SK-N-SH (cell line): ENCODE data around the gene PCDHGB4. TPM values are rescaled to one million over a fixed set of nuclear protein-coding genes. Genes with fewer than 3 reads are reported as not detected.

Experiments used
- CTCF ChIA-PET: fragments of 300-600, 350-600 bp; formaldehyde crosslinking; extraction: SDS; loops from one replicate; lab custom pipeline; 2021; lab: Yijun Ruan, JAX
- POLR2A ChIA-PET: fragments of 350-600 bp; sonication (Branson Sonifier 250); formaldehyde crosslinking; extraction: SDS; loops from one replicate; lab custom pipeline; 2020; ENCODE audit warnings: antibody characterized with exemption, inconsistent platforms; lab: Yijun Ruan, JAX
- DNase-seq: peaks from one replicate; pipeline ENCODE4 v3.0.0; 2012
- H2AFZ ChIP-seq: fragments of 200-600 bp; sonication (generic); 2 replicates; pipeline ENCODE4 v1.8.1; 2016; ENCODE audit warnings: antibody characterized with exemption, mild to moderate bottlenecking, low read depth
- H3F3A ChIP-seq: fragments of 200-600 bp; sonication (generic); replicated peaks from 2 replicates; pipeline ENCODE3; 2016; ENCODE audit warnings: antibody characterized with exemption, mild to moderate bottlenecking; ENCODE audit not compliant: insufficient read depth
- H3K27ac ChIP-seq, 2 experiments: fragments of 200-500 bp in 1 of 2; fragments of 200-600 bp in 1 of 2; sonication (Bioruptor generic) in 1 of 2; sonication (generic), shearing (Covaris generic) in 1 of 2; 2 replicates each; pipeline versions ENCODE4 v1.5.1 to v1.6.1; 2014 to 2016; ENCODE audit warnings: low read depth in 2 of 2, inconsistent platforms in 1 of 2, low read length in 1 of 2, mild to moderate bottlenecking in 1 of 2, mixed read lengths in 1 of 2
- H3K27me3 ChIP-seq: fragments of 200-600 bp; sonication (generic), shearing (Covaris generic); 2 replicates; pipeline ENCODE4 v1.6.1; 2016; ENCODE audit warnings: mixed run types; ENCODE audit not compliant: insufficient read depth
- H3K36me3 ChIP-seq, 2 experiments: fragments of 200-500 bp in 1 of 2; fragments of 200-600 bp in 1 of 2; sonication (Bioruptor generic) in 1 of 2; sonication (generic) in 1 of 2; replicated peaks in 1 of 2; 2 replicates each; pipeline versions ENCODE3 to v1.5.1; 2014 to 2016; ENCODE audit warnings: low read length in 1 of 2, mild to moderate bottlenecking in 1 of 2; ENCODE audit not compliant: insufficient read depth in 2 of 2, control insufficient read depth in 1 of 2
- H3K4me1 ChIP-seq, 2 experiments: fragments of 200-500 bp in 1 of 2; fragments of 200-600 bp in 1 of 2; sonication (Bioruptor generic) in 1 of 2; sonication (generic), shearing (Covaris generic) in 1 of 2; 2 replicates each; pipeline versions ENCODE4 v1.5.1 to v1.6.1; 2014 to 2016; ENCODE audit warnings: low read depth in 1 of 2, low read length in 1 of 2, mixed run types in 1 of 2; ENCODE audit not compliant: insufficient read depth in 2 of 2, control insufficient read depth in 1 of 2
- H3K4me2 ChIP-seq: fragments of 200-600 bp; sonication (generic), shearing (Covaris generic); 2 replicates; pipeline ENCODE4 v1.6.1; 2017; ENCODE audit warnings: mixed run types
- H3K4me3 ChIP-seq, 2 experiments: fragments of 200-500 bp in 1 of 2; fragments of 200-600 bp in 1 of 2; sonication (Bioruptor generic) in 1 of 2; sonication (generic), shearing (Covaris generic) in 1 of 2; 2 replicates each; pipeline versions ENCODE4 v1.5.1 to v1.8.1; 2014 to 2016; ENCODE audit warnings: low read depth in 2 of 2, inconsistent platforms in 1 of 2, low read length in 1 of 2, mild to moderate bottlenecking in 1 of 2, mixed read lengths in 1 of 2, moderate library complexity in 1 of 2
- H3K79me2 ChIP-seq: fragments of 200-600 bp; sonication (generic); 2 replicates; pipeline ENCODE4 v1.8.1; 2017; ENCODE audit warnings: mild to moderate bottlenecking; ENCODE audit not compliant: insufficient read depth
- H3K9ac ChIP-seq: fragments of 200-600 bp; sonication (generic); 2 replicates; pipeline ENCODE4 v1.6.1; 2017; ENCODE audit warnings: mixed run types
- H3K9me2 ChIP-seq: fragments of 200-600 bp; sonication (generic); 2 replicates; pipeline ENCODE4 v1.6.1; 2017; ENCODE audit warnings: mixed run types
- H3K9me3 ChIP-seq: fragments of 200-600 bp; sonication (generic); 2 replicates; pipeline ENCODE4 v1.6.1; 2017; ENCODE audit warnings: mixed run types, mild to moderate bottlenecking, moderate library complexity
- H4K20me1 ChIP-seq: fragments of 200-600 bp; sonication (generic); 2 replicates; pipeline ENCODE4 v1.6.1; 2017; ENCODE audit warnings: mild to moderate bottlenecking, mixed run types; ENCODE audit not compliant: insufficient read depth
- CTCF ChIP-seq: fragments of 200-600 bp; sonication (generic); IDR thresholded peaks from 2 replicates; pipeline ENCODE4 v1.6.1; 2017; ENCODE audit warnings: antibody characterized with exemption, mild to moderate bottlenecking, moderate library complexity
- ELF1 ChIP-seq: IDR thresholded peaks from 2 replicates; pipeline ENCODE4 v1.4.0; 2012
- EZH2phosphoT487 ChIP-seq: fragments of 200-600 bp; sonication (generic); IDR thresholded peaks from 2 replicates; pipeline ENCODE4 v1.6.1; 2017; ENCODE audit warnings: low read depth, mixed run types, mild to moderate bottlenecking, antibody characterized with exemption, moderate library complexity, borderline replicate concordance
- IRF3 ChIP-seq: fragments of 150-350 bp; IDR thresholded peaks from 2 replicates; pipeline ENCODE4 v1.6.1; 2016; ENCODE audit warnings: mild to moderate bottlenecking, low read depth, low read length
- MAX ChIP-seq: IDR thresholded peaks from 2 replicates; pipeline ENCODE4 v1.4.0; 2012; ENCODE audit warnings: low read depth
- NFIC ChIP-seq: IDR thresholded peaks from 2 replicates; pipeline ENCODE4 v1.4.0; 2012; ENCODE audit warnings: borderline replicate concordance
- RAD21 ChIP-seq: IDR thresholded peaks from 2 replicates; pipeline ENCODE4 v1.6.1; 2012; ENCODE audit warnings: mild to moderate bottlenecking, low read length
- RXRA ChIP-seq: IDR thresholded peaks from 2 replicates; pipeline ENCODE4 v1.4.0; 2012; ENCODE audit warnings: low read depth, mild to moderate bottlenecking, borderline replicate concordance
- SMC3 ChIP-seq: IDR thresholded peaks from 2 replicates; pipeline ENCODE4 v1.6.1; 2012; ENCODE audit warnings: low read depth, low read length, improper control_type of control experiment
- TAF1 ChIP-seq: IDR thresholded peaks from 2 replicates; pipeline ENCODE4 v1.6.1; 2012; ENCODE audit warnings: low read depth, mild to moderate bottlenecking, low read length, moderate library complexity, borderline replicate concordance
- TCF12 ChIP-seq: IDR thresholded peaks from 2 replicates; pipeline ENCODE4 v1.4.0; 2012
- ZBTB33 ChIP-seq: IDR thresholded peaks from 2 replicates; pipeline ENCODE4 v1.4.0; 2012; ENCODE audit warnings: low read depth, borderline replicate concordance
- WGBS: methylation state at CpG from one replicate; pipeline ENCODE4 v1.1.6; 2017; ENCODE audit warnings: low lambda C conversion rate; 5-methylcytosine and 5-hydroxymethylcytosine counted together
- polyA plus RNA-seq, 3 experiments: library from polyadenylated mRNA; depleted of rRNA; stranded (reverse); fragments of >200 nt; gene quantifications; 2 replicates each; pipeline ENCODE4 v1.2.3, GENCODE V29; 2012

The PCDHGB4 gene
- polyA plus RNA-seq, 1 of the 3 experiments (the other 2 are of a cell fraction) = 0.64 TPM

GRCh38 chr5:141354900-141355469, 32.5 kb upstream of the PCDHGB4 start, which contains the start of gene PCDHGA4:
TSS of gene PCDHGA4 (plus strand) at chr5:141355021. CDS start at chr5:141355108, 87 bp downstream.
- Histone ChIP-seq H3K9me2 (no peaks in the 10 kb centered on the region), H3K9ac (no peak within 1 kb of the TSS), H4K20me1 (no peaks in the 10 kb centered on the region), H3K79me2 (no peaks in the 10 kb centered on the region), H3K4me2 (no peak within 1 kb of the TSS), H3K27me3 (no peaks in the 10 kb centered on the region), H2AFZ (0 out of 2 replicates have a peak within 1 kb of the TSS, but pooled peaks have one; percentile 13), H3F3A (no peaks in the 10 kb centered on the region), H3K4me3 (peak within 1 kb of the TSS in 1 of 2 experiments; percentile 28; a peak in 2 of 4 replicates), H3K27ac (no peak within 1 kb of the TSS), H3K4me1 (no peaks in the 10 kb centered on the region), H3K36me3 (no peaks in the 10 kb centered on the region), H3K9me3 (no peaks in the 10 kb centered on the region; the same call in 1 of the 2 replicates)
- CTCF ChIA-PET = interaction anchor here (0.8 to 1.7 kb wide), 8 partner anchors 122 to 212 kb away, joined by 3 to 8 read pairs (median 4); partner anchors contain the start of gene PCDHB6
- TF ChIP-seq RXRA (no peak), RAD21 (0 out of 2 replicates have a peak, but pooled peaks have one; percentile 33), ZBTB33 (no peak), CTCF (peak; percentile 59), NFIC (no peak), TAF1 (no peak), TCF12 (no peak), ELF1 (no peak), MAX (no peak), IRF3 (no peak), EZH2phosphoT487 (no peak), SMC3 (0 out of 2 replicates have a peak, but pooled peaks have one; percentile 11)
- no peak for DNase-seq
- POLR2A ChIA-PET = interaction anchor here (0.7 kb wide), 1 partner anchor 206 kb away, joined by 3 read pairs; no protein-coding TSS in a partner anchor
- 50% methylated on average over 23 of the region's 29 CpGs for WGBS
